Measurements from ENCODE around the gene RGS4.

Gene RGS4

DNA sequence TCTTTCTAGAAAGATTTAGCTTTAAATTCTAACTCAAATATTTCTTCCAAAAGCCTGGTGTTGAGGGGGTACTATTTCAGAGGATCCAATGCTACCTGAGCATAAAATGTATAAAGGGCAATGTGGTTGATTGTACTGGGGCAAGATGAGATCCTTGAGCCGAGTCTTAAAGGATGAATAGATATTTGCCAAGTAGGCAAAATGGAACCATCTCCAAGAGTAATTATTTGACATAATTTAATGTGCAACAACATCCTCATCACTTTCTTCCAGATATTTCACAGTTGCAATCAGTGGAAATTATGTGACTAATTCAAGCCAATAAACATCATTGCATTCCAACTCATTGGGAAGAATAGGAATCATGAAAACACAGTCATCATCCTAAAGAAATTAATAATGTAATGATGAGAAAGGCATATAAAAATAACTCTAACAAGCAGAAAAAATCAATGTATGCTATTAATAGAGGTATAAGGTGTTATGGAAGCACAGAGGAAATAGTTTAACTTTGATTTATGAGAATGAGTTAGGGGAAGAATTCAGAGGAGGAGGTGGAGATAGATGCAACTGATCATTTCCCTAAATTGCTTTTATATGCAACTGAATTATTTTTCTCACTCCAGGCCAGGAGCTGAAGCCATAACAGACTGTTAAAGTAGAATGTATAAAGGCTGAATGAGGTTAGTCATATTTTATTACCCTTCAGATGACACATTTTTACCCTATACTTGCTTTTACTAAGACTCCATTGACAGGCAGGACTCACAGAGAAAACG, 30.0 kb upstream of the RGS4 start:
- no peak overlapping the region for H3K4me3 ChIP-seq (replicated peaks; ENCODE audit: low read depth, low read length)
- DNase-seq (ENCODE audit: low read depth): no peak
- TF ChIP-seq, protein P1, sequence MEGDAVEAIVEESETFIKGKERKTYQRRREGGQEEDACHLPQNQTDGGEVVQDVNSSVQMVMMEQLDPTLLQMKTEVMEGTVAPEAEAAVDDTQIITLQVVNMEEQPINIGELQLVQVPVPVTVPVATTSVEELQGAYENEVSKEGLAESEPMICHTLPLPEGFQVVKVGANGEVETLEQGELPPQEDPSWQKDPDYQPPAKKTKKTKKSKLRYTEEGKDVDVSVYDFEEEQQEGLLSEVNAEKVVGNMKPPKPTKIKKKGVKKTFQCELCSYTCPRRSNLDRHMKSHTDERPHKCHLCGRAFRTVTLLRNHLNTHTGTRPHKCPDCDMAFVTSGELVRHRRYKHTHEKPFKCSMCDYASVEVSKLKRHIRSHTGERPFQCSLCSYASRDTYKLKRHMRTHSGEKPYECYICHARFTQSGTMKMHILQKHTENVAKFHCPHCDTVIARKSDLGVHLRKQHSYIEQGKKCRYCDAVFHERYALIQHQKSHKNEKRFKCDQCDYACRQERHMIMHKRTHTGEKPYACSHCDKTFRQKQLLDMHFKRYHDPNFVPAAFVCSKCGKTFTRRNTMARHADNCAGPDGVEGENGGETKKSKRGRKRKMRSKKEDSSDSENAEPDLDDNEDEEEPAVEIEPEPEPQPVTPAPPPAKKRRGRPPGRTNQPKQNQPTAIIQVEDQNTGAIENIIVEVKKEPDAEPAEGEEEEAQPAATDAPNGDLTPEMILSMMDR (IDR thresholded peaks at IDR 0.05; ENCODE audit: low read length, missing control alignments): no peak

DNA sequence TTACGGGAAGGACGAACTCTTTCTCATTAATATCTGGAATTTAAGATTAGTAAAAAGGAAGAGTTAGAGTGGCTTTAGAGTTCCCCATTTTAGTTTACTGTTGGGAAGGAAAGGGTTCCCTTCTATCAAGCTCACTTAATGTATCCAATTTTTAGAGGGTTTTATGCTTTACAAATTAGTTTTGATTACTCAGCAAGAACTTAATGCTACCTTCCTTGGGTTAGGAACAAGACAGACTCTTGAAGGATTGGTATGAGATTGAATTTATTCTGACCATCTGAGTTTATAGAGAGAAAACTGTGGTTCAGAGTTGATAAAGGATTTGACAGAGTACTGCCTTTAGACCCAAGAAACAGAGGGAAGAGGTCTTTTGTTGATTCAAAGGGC, 29.5 kb upstream of the RGS4 start:
- TF ChIP-seq, protein P1 (IDR thresholded peaks at IDR 0.05; ENCODE audit: low read length, missing control alignments): no peak
- H3K4me3 ChIP-seq (replicated peaks; ENCODE audit: low read depth, low read length): no peak overlapping the region
- no peak for DNase-seq (ENCODE audit: low read depth)

DNA sequence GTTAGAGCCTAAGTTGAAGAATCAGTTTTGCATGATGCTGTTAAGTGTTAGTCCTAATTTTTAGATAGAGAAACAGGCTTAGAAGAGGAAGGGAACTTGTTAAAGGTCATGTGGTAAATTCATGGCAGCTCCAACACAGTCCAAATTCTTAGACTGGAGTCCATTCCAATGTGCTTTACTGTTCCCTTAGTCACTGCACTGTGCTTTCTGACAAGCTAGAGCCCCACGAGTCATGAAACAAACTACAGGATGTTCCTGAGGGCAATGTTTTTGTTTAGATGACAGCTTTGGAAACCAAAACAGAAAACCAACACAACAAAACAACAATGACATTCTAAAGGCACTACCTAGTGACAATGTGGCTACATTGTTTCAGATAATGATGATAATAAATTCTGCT, 23.1 kb upstream of the RGS4 start:
- DNase-seq (ENCODE audit: low read depth): peak; percentile 41
- H3K4me3 ChIP-seq (replicated peaks; ENCODE audit: low read depth, low read length): no peak overlapping the region
- TF ChIP-seq, protein P1 (IDR thresholded peaks at IDR 0.05; ENCODE audit: low read length, missing control alignments): no peak

DNA sequence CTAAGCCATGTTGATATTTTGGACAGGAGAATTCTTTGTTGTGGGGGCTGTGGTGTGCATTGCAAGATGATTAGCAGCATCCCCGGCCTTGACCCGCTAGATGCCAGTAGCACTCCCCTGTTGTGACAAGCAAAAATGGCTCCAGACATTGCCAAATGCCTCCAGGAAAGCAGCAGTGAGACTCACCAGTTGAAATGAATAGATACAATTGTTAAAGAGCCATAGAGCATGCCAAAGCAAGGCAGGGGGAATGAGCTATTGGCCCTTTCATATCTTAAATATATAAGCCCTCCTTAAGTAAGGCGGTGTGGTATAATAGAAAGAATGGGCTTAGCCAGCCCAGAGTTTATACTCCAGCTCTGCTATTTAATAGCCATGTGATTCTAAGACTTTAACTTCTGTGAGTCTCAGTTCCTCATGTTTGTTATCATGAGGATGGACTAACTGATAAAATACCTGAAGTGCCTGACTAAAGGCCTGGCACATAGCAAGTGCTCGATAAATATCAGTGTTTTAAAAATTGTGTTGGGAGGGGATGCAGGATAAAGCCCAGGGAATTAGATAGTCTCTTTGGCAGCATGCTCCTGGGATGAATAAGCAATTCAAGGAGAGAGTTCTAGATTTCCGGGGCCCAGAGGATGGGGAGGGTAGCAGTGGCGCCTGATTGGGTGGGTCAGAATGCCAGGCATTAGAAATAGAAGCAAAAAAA, 21.1 kb upstream of the RGS4 start:
- no peak for DNase-seq (ENCODE audit: low read depth)
- TF ChIP-seq, protein P1 (IDR thresholded peaks at IDR 0.05; ENCODE audit: low read length, missing control alignments): no peak
- H3K4me3 ChIP-seq (replicated peaks; ENCODE audit: low read depth, low read length): no peak overlapping the region

DNA sequence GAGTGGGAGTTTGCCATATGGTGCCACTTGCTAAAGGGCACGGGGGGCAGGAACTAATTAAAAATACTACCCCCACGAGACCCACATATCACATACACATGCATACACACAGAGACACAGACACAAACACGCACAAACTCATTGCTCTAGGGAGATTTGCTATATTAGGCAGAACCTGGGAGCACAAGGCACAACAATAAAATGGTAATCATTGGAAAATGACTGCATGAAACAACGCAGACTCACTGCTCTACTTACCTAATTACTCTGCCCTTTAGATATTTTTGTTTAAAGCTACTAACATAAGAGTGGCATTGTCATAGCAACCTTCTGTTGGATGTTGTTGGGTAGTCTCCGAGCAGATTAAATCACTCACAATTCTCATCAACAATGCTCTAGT, 20.3 kb upstream of the RGS4 start:
- TF ChIP-seq, protein P1 (IDR thresholded peaks at IDR 0.05; ENCODE audit: low read length, missing control alignments): no peak

DNA sequence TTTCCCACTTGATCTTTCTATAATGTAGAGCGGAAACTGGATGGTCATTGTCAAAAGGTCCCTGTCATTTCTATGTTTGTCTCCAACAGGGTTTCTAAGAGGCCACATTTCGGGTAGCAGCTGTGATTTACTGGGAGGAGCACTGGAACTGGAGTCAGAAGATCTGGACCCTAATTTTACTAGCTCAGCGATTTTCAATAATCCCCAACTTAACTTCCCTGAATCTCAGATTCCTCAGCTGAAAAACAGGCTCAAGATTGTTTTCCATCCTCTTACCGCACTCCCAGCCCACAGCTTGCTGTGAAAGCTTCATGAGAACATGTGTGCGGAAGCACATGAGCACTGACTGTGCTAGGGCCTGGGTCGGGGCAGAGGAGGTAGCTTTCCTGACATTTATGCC, 19.9 kb upstream of the RGS4 start:
- no peak for DNase-seq (ENCODE audit: low read depth)
- TF ChIP-seq, protein P1 (IDR thresholded peaks at IDR 0.05; ENCODE audit: low read length, missing control alignments): no peak
- H3K4me3 ChIP-seq (replicated peaks; ENCODE audit: low read depth, low read length): no peak overlapping the region

More for the DNA sequence above, 20.3 kb upstream of the RGS4 start:
- no peak for DNase-seq (ENCODE audit: low read depth)
- H3K4me3 ChIP-seq (replicated peaks; ENCODE audit: low read depth, low read length): no peak overlapping the region
